Stimulated activated naive B cell treated with anti-CD40 and anti-IgM and Interleukin-4, amounts not matched to agents 10 μg/mL and 1 μg/mL and 100 μg/mL, for 72 hours (primary cell): ENCODE measurements around the gene PTPRN2.
"Not testable (repeated sequence)": the region's sequence is repeated elsewhere in the genome, so short reads cannot be mapped to it uniquely, and the experiment has no call there.

Source experiments
- ATAC-seq, 2 donors: fragments of 150-1000 bp; cut with Tn5 transposase; replicated peaks; 2 replicates each; pipeline ENCODE4 v1.10.0; 2021; ENCODE audit warnings: moderate library complexity in 1 of 2
- DNase-seq: peaks from one replicate; pipeline ENCODE4 v3.0.0; 2021
- H3K27ac Mint-ChIP-seq: one replicate; pipeline ENCODE4 v1.8.0; 2022; ENCODE audit warnings: mild to moderate bottlenecking, mixed read lengths
- H3K27me3 Mint-ChIP-seq, 2 donors: one replicate each; pipeline ENCODE4 v1.8.0; 2022; ENCODE audit warnings: mixed read lengths in 2 of 2
- H3K36me3 Mint-ChIP-seq, 2 donors: one replicate each; pipeline ENCODE4 v1.8.0; 2022; ENCODE audit warnings: mixed read lengths in 2 of 2, mild to moderate bottlenecking in 1 of 2
- H3K4me1 Mint-ChIP-seq, 2 donors: one replicate each; pipeline ENCODE4 v1.8.0; 2022; ENCODE audit warnings: mixed read lengths in 2 of 2, mild to moderate bottlenecking in 1 of 2
- H3K4me3 Mint-ChIP-seq, 2 donors: one replicate each; pipeline ENCODE4 v1.8.0; 2022; ENCODE audit warnings: mild to moderate bottlenecking in 2 of 2, mixed read lengths in 2 of 2, moderate library complexity in 1 of 2
- H3K9me3 Mint-ChIP-seq, 2 donors: one replicate each; pipeline ENCODE4 v1.8.0; 2022; ENCODE audit warnings: mixed read lengths in 2 of 2, mild to moderate bottlenecking in 1 of 2

PTPRN2 gene

GRCh38 chr7:157946398-157947060, 641.1 kb downstream of the PTPRN2 start:
- peaks cover 0 to 4% of the 10 kb centered on the region in 2 donors for H3K27me3 Mint-ChIP-seq
- no peak overlapping the region for H3K4me3 Mint-ChIP-seq
- H3K9me3 Mint-ChIP-seq: peaks cover under 1 to 19% of the 10 kb centered on the region in 2 donors
- no peaks in the 10 kb centered on the region for H3K4me1 Mint-ChIP-seq
- no peak for DNase-seq
- ATAC-seq: no peak
- no peak overlapping the region for H3K27ac Mint-ChIP-seq
- no peaks in the 10 kb centered on the region for H3K36me3 Mint-ChIP-seq

- Mint-ChIP-seq H3K27ac (no peak overlapping the region), H3K36me3 (no peaks in the 10 kb centered on the region), H3K4me3 (no peak overlapping the region), H3K4me1 (no peaks in the 10 kb centered on the region), H3K9me3 (peaks cover 4 to 23% of the 10 kb centered on the region in 2 donors), H3K27me3 (peaks cover 0 to 4% of the 10 kb centered on the region in 2 donors)
- DNase-seq: no peak
- ATAC-seq: no peak
Measured at GRCh38 chr7:157945401-157945800, 642.2 kb downstream of the PTPRN2 start.

- no peaks in the 10 kb centered on the region for H3K36me3 Mint-ChIP-seq
- H3K27ac Mint-ChIP-seq: no peak overlapping the region
- ATAC-seq: no peak
Measured at GRCh38 chr7:157944734-157945291, 642.8 kb downstream of the PTPRN2 start.

GRCh38 chr7:157944051-157944450, 643.6 kb downstream of the PTPRN2 start:
- Mint-ChIP-seq H3K4me3 (no peak overlapping the region), H3K27ac (no peak overlapping the region), H3K9me3 (peaks cover 4 to 23% of the 10 kb centered on the region in 2 donors), H3K27me3 (peaks cover 0 to 4% of the 10 kb centered on the region in 2 donors), H3K4me1 (no peaks in the 10 kb centered on the region), H3K36me3 (no peaks in the 10 kb centered on the region)
- DNase-seq (no peak), ATAC-seq (no peak)

More at GRCh38 chr7:157944734-157945291, 642.8 kb downstream of the PTPRN2 start:
- H3K4me3 Mint-ChIP-seq: no peak overlapping the region
- H3K9me3 Mint-ChIP-seq: peaks cover 4 to 23% of the 10 kb centered on the region in 2 donors
- H3K4me1 Mint-ChIP-seq: no peaks in the 10 kb centered on the region
- peaks cover 0 to 4% of the 10 kb centered on the region in 2 donors for H3K27me3 Mint-ChIP-seq
- DNase-seq: no peak

GRCh38 chr7:157943561-157943960, 644.1 kb downstream of the PTPRN2 start:
- H3K4me3 Mint-ChIP-seq: no peak overlapping the region
- no peak overlapping the region for H3K27ac Mint-ChIP-seq
- DNase-seq: no peak
- no peaks in the 10 kb centered on the region for H3K4me1 Mint-ChIP-seq
- H3K36me3 Mint-ChIP-seq: no peaks in the 10 kb centered on the region
- no peak for ATAC-seq
- H3K27me3 Mint-ChIP-seq: peaks cover 0 to 4% of the 10 kb centered on the region in 2 donors
- H3K9me3 Mint-ChIP-seq: peaks cover 4 to 23% of the 10 kb centered on the region in 2 donors

GRCh38 chr7:157941210-157941609, 646.4 kb downstream of the PTPRN2 start:
- Mint-ChIP-seq H3K36me3 (no peaks in the 10 kb centered on the region), H3K4me3 (no peak overlapping the region)

GRCh38 chr7:157940497-157940896, 647.1 kb downstream of the PTPRN2 start:
- Mint-ChIP-seq H3K9me3 (peaks cover 5 to 16% of the 10 kb centered on the region in 2 donors), H3K27me3 (peaks cover 0 to 2% of the 10 kb centered on the region in 2 donors), H3K4me1 (no peaks in the 10 kb centered on the region), H3K36me3 (peaks cover 0 to under 1% of the 10 kb centered on the region in 2 donors), H3K27ac (no peak overlapping the region), H3K4me3 (no peak overlapping the region)
- DNase-seq (no peak), ATAC-seq (no peak)

More at GRCh38 chr7:157941210-157941609, 646.4 kb downstream of the PTPRN2 start:
- Mint-ChIP-seq H3K27ac (no peak overlapping the region), H3K27me3 (peaks cover 0 to 4% of the 10 kb centered on the region in 2 donors), H3K4me1 (no peaks in the 10 kb centered on the region), H3K9me3 (peaks cover 4 to 15% of the 10 kb centered on the region in 2 donors)
- DNase-seq (no peak), ATAC-seq (no peak)

GRCh38 chr7:157938211-157938610, 649.4 kb downstream of the PTPRN2 start:
- H3K36me3 Mint-ChIP-seq: peaks cover 0 to 3% of the 10 kb centered on the region in 2 donors
- no peak overlapping the region for H3K4me3 Mint-ChIP-seq
- no peaks in the 10 kb centered on the region for H3K27me3 Mint-ChIP-seq
- no peak overlapping the region for H3K27ac Mint-ChIP-seq
- peaks cover 9 to 11% of the 10 kb centered on the region in 2 donors for H3K9me3 Mint-ChIP-seq
- DNase-seq (no peak), ATAC-seq (no peak)
- no peaks in the 10 kb centered on the region for H3K4me1 Mint-ChIP-seq

- DNase-seq (no peak), ATAC-seq (no peak)
- no peaks in the 10 kb centered on the region for H3K27me3 Mint-ChIP-seq
- H3K27ac Mint-ChIP-seq: no peak overlapping the region
- H3K4me3 Mint-ChIP-seq: no peak overlapping the region
- peaks cover 5 to 8% of the 10 kb centered on the region in 2 donors for H3K36me3 Mint-ChIP-seq
- peaks cover 14% of the 10 kb centered on the region in 2 donors for H3K9me3 Mint-ChIP-seq
- H3K4me1 Mint-ChIP-seq: peaks cover 0 to 3% of the 10 kb centered on the region in 2 donors
Measured at GRCh38 chr7:157937406-157937805, 650.2 kb downstream of the PTPRN2 start.

GRCh38 chr7:157936976-157937375, 650.6 kb downstream of the PTPRN2 start:
- Mint-ChIP-seq H3K4me1 (peaks cover 0 to 3% of the 10 kb centered on the region in 2 donors), H3K9me3 (peaks cover 18% of the 10 kb centered on the region in 2 donors), H3K27ac (no peak overlapping the region), H3K27me3 (no peaks in the 10 kb centered on the region), H3K4me3 (no peak overlapping the region), H3K36me3 (peaks cover 6 to 12% of the 10 kb centered on the region in 2 donors)
- DNase-seq (no peak), ATAC-seq (no peak)

GRCh38 chr7:157935721-157936120, 651.9 kb downstream of the PTPRN2 start:
- not testable (repeated sequence) for H3K4me1 Mint-ChIP-seq, DNase-seq, H3K4me3 Mint-ChIP-seq, H3K27me3 Mint-ChIP-seq, ATAC-seq, H3K27ac Mint-ChIP-seq
- Mint-ChIP-seq H3K36me3 (peaks cover 6 to 12% of the 10 kb centered on the region in 2 donors), H3K9me3 (peaks cover 14% of the 10 kb centered on the region in 2 donors)

- H3K27ac Mint-ChIP-seq, ATAC-seq: not testable (repeated sequence)
Measured at GRCh38 chr7:157933219-157934155, 654.1 kb downstream of the PTPRN2 start.

GRCh38 chr7:157932498-157933218, 655.0 kb downstream of the PTPRN2 start:
- Mint-ChIP-seq H3K27ac (peak overlapping the region; percentile 86), H3K36me3 (peaks cover 6 to 12% of the 10 kb centered on the region in 2 donors), H3K9me3 (peaks cover 11 to 14% of the 10 kb centered on the region in 2 donors), H3K27me3 (peaks cover 2 to 8% of the 10 kb centered on the region in 2 donors), H3K4me3 (peak overlapping the region in 1 of 2 donors; percentile 33), H3K4me1 (peaks cover 0 to 4% of the 10 kb centered on the region in 2 donors)
- peak; percentile 27 to 42 for ATAC-seq
- no peak for DNase-seq

More at GRCh38 chr7:157933219-157934155, 654.1 kb downstream of the PTPRN2 start:
- DNase-seq, H3K4me3 Mint-ChIP-seq, H3K4me1 Mint-ChIP-seq, H3K27me3 Mint-ChIP-seq: not testable (repeated sequence)
- Mint-ChIP-seq H3K9me3 (peaks cover 11 to 14% of the 10 kb centered on the region in 2 donors), H3K36me3 (peaks cover 6 to 12% of the 10 kb centered on the region in 2 donors)
